Stomach smooth muscle (tissue), 2 donors: Measurements from ENCODE around the gene UNC119B.

Experiments used
- H3K27ac ChIP-seq: one replicate; pipeline ENCODE4 v1.7.0; 2013; ENCODE audit warnings: mild to moderate bottlenecking, low read length, inconsistent platforms
- H3K27me3 ChIP-seq, 2 donors: one replicate each; pipeline ENCODE4 v1.7.0; 2013; ENCODE audit warnings: low read length in 2 of 2; ENCODE audit not compliant: insufficient read depth in 2 of 2, control insufficient read depth in 1 of 2
- H3K36me3 ChIP-seq, 2 donors: one replicate each; pipeline ENCODE4 v1.7.0; 2013; ENCODE audit warnings: low read length in 2 of 2; ENCODE audit not compliant: control insufficient read depth in 2 of 2, insufficient read depth in 2 of 2
- H3K4me1 ChIP-seq: one replicate; pipeline ENCODE4 v1.7.0; 2013; ENCODE audit warnings: low read length; ENCODE audit not compliant: control insufficient read depth, insufficient read depth
- H3K4me3 ChIP-seq, 2 donors: one replicate each; pipeline ENCODE4 v1.7.0; 2013; ENCODE audit warnings: low read length in 2 of 2
- H3K9ac ChIP-seq, 2 donors: one replicate each; pipeline ENCODE4 v1.7.0; 2013; ENCODE audit warnings: low read length in 2 of 2, mild to moderate bottlenecking in 1 of 2
- H3K9me3 ChIP-seq, 2 donors: one replicate each; pipeline ENCODE4 v1.7.0; 2013; ENCODE audit warnings: low read length in 2 of 2; ENCODE audit not compliant: control insufficient read depth in 2 of 2
- donor health status: healthy.
- donor health status: Pancreatic carcinoma.

The UNC119B gene

GRCh38 chr12:120758798-120759590 is 48.7 kb downstream of the UNC119B start:
- no peaks in the 10 kb centered on the region for H3K9me3 ChIP-seq
- H3K4me3 ChIP-seq, result no peak overlapping the region
- H3K27ac ChIP-seq, result no peak overlapping the region
- no peak overlapping the region for H3K9ac ChIP-seq
- H3K27me3 ChIP-seq, result no peaks in the 10 kb centered on the region
- H3K4me1 ChIP-seq, result peaks cover 19% of the 10 kb centered on the region
- H3K36me3 ChIP-seq, result peaks cover 2 to 12% of the 10 kb centered on the region in 2 donors

DNA sequence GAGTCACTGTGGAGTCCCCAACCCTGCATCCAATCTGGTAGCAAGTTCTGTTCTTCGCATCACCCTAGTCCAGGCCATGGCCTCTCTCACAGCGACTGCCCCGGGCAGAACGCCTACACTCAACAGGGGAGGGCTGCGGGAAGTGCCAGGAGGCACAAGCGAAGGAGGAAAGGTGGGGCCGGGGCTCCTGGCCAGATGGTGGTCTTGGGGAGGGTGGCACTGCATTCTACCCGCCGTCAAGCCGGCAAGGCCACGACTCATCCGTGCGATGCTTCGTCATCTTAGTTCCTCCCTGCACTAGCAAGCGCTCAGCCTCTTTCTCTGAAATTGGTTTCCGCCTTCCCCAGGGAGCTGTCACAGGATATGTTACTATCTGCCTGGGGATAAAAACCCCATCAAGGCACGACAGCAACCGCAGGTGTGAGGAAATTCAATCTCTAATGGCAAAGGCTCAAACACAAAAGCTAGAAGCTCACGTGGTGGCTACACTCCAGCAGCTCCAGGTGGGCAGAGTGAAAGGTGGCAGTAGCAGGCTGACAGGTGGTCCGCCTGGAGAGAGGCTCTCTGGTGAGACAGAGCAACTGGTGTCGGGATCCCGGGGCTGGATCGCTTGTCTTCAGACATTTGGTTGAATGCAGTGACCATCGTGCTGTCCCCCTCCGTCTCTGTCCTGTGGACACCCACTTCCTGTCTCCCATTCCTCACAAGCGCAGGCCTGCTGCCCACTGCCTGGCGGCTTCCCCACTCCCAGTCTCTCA is 49.5 kb downstream of the UNC119B start:
- Histone ChIP-seq H3K4me1 (peaks cover 19% of the 10 kb centered on the region), H3K27ac (no peak overlapping the region), H3K36me3 (peaks cover 9 to 17% of the 10 kb centered on the region in 2 donors), H3K27me3 (no peaks in the 10 kb centered on the region), H3K9me3 (no peaks in the 10 kb centered on the region), H3K4me3 (no peak overlapping the region), H3K9ac (no peak overlapping the region)

GRCh38 chr12:120760349-120761254 is 50.3 kb downstream of the UNC119B start:
- Histone ChIP-seq H3K9ac (peak overlapping the region in 1 of 2 donors; percentile 68), H3K4me1 (peaks cover 19% of the 10 kb centered on the region), H3K27me3 (no peaks in the 10 kb centered on the region), H3K9me3 (no peaks in the 10 kb centered on the region), H3K36me3 (peaks cover 12 to 19% of the 10 kb centered on the region in 2 donors), H3K27ac (peak overlapping the region; percentile 77), H3K4me3 (no peak overlapping the region)

DNA sequence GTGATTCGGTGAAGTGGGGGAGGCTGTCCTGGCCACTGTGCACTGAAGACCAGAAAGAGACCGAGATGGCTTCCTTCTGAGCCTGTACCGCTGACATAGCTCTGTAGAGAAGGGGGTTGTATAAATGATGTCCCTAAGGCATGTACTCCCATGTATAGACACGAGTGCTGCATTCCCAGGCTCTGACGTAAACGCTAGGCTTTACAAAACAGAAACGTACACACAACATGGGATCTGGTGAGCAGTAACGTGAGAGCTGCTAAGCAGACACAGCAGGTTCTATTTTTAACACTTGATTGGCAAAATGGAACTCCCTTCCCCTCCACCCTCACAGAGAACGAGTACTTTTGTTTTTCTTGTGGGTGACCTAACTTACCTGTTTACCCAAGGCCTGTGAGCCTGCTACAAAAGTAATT is 51.3 kb downstream of the UNC119B start:
- Histone ChIP-seq H3K36me3 (peaks cover 21 to 26% of the 10 kb centered on the region in 2 donors), H3K9ac (peak overlapping the region; percentile 57 to 68), H3K27ac (peak overlapping the region; percentile 77), H3K27me3 (no peaks in the 10 kb centered on the region), H3K9me3 (no peaks in the 10 kb centered on the region), H3K4me1 (peaks cover 19% of the 10 kb centered on the region), H3K4me3 (peak overlapping the region; percentile 5 to 61)

GRCh38 chr12:120762086-120762485 is 51.8 kb downstream of the UNC119B start:
- Histone ChIP-seq H3K4me1 (peaks cover 19% of the 10 kb centered on the region), H3K36me3 (peaks cover 26 to 32% of the 10 kb centered on the region in 2 donors), H3K27ac (peak overlapping the region; percentile 77), H3K9ac (peak overlapping the region; percentile 57 to 68), H3K9me3 (no peaks in the 10 kb centered on the region), H3K27me3 (no peaks in the 10 kb centered on the region), H3K4me3 (peak overlapping the region; percentile 5 to 61)

DNA sequence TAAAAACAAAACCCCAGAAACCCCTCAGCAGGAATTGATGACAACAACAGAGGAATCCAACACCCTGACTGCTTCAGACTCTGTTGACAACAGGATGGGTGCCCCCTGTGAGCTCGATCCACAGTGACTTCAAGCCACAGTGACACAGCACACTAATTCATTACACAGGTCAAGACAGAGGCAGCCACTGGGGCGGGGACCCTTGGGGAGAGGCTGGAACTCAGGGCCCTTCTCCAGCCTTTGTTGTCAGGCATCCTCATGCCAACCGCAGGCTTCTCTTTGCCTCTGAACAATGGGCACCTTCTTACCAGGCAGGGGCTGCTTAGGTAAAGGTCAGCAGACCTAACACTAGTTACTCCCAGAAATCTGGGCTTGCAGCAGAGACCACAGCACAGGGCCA is 53.0 kb downstream of the UNC119B start:
- peaks cover 19% of the 10 kb centered on the region for H3K4me1 ChIP-seq
- no peaks in the 10 kb centered on the region for H3K9me3 ChIP-seq
- H3K4me3 ChIP-seq, result no peak overlapping the region
- no peaks in the 10 kb centered on the region for H3K27me3 ChIP-seq
- H3K27ac ChIP-seq, result no peak overlapping the region
- peaks cover 33 to 39% of the 10 kb centered on the region in 2 donors for H3K36me3 ChIP-seq
- no peak overlapping the region for H3K9ac ChIP-seq

GRCh38 chr12:120764816-120765215 is 54.6 kb downstream of the UNC119B start:
- Histone ChIP-seq H3K27me3 (no peaks in the 10 kb centered on the region), H3K27ac (no peak overlapping the region), H3K9me3 (no peaks in the 10 kb centered on the region), H3K9ac (no peak overlapping the region), H3K4me3 (no peak overlapping the region), H3K36me3 (peaks cover 33 to 47% of the 10 kb centered on the region in 2 donors), H3K4me1 (peaks cover 19% of the 10 kb centered on the region)

DNA sequence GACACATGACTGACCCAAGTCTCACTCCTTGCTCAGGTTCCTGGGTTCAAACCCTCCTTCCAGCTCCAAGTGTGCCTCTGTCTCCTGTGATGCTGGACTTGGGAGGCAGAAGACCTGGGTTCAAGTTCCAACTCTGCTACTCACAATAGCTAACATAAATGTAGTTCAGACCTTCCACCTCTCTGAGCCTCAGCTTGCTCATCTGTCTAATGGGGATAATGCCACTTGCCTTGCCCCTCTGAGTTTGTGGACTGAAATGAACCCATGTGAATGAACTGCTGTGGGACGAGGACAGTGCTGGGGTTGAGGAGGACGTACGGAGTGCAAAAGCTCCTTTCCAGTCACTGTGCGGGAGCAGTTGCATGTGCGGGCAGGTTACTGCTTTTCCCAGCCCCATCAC is 56.3 kb downstream of the UNC119B start:
- H3K36me3 ChIP-seq, result peaks cover 33 to 43% of the 10 kb centered on the region in 2 donors
- no peak overlapping the region for H3K9ac ChIP-seq
- H3K4me1 ChIP-seq, result peaks cover 8% of the 10 kb centered on the region
- no peaks in the 10 kb centered on the region for H3K9me3 ChIP-seq
- no peak overlapping the region for H3K27ac ChIP-seq
- no peaks in the 10 kb centered on the region for H3K27me3 ChIP-seq
- H3K4me3 ChIP-seq, result no peak overlapping the region

DNA sequence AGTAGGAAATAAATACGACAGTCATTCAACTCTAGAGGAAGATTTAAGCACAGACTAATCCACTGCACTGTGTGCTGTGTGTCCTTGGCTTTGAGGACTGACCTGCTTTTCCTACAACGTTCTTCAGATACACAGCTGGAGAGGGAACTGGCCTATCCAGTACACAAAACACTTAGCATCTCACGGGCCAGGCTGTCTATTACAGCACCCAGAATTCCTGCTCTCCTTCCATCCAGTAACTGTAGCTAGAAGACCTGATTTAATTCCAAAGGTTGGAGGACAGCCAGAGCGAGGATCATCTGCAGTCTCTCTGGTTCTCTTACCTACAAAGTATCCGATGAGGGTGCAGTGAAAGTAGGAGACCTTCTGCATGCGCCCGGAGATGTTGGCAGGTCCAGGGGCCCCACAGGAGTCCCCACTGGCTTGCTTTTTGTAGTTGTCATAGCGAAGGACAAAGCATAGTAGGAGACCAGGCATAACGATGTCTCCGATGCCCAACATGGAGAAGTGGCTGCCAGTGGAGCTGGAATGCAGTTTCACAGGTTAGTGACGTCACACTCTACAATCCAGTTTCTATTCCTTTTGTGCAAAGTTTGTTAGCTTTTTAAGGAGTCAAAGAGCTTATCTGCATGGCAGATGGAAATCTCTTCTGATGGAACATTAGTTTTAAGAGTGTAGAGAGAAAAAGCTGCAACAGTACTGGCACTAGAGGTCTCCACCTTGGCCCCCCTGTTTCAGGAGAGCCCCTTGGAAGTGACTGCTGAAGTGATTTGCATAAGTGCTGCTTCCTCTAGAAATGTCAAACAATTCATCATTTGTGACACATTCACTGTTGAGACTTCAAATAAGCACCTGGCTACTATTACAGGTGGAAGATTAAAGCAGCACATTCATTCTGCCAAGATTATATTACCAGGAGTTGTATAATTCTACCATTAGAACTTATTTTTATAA is 57.1 kb downstream of the UNC119B start:
- H3K4me1 ChIP-seq, result peaks cover under 1% of the 10 kb centered on the region
- no peak overlapping the region for H3K27ac ChIP-seq
- peaks cover 33 to 45% of the 10 kb centered on the region in 2 donors for H3K36me3 ChIP-seq
- no peak overlapping the region for H3K9ac ChIP-seq
- H3K4me3 ChIP-seq, result no peak overlapping the region
- H3K9me3 ChIP-seq, result no peaks in the 10 kb centered on the region
- no peaks in the 10 kb centered on the region for H3K27me3 ChIP-seq
